DLD1 (cell line): ENCODE results near the gene FAM43A.

Experiments
- in situ Hi-C: cut with HindIII; loops from 2 replicates; pipeline ENCODE4 v1.10.0; 2017; ENCODE audit warnings: low sequenced_read_pairs

The FAM43A gene

DNA sequence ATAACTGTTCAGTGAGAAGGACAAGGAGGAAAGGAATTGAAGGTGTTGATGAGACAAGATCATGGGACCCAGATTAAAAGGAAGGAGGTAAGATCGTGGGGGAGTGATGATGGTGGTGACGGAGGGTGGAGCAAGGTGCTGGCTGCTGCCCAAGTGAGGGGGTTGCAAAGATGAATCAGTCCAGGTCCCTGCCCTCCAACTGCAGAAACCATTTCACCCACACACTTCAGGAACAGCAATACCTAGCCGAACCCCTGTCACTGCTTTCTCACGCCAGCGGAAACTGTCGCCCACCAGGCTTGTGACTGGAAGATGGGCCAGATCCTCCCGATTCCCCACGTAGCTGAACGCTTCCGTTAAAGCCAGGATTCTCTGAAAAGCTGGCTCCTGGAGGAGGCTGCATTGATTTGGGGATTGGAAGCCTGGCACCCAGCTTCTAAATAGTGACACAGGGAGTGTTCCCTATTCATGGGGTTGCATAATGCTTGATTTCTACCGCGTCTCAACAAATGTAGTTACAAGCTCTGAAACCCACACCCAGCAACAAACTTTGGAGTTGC, 10.5 kb upstream of the FAM43A start:
- in situ Hi-C loops = no loop called here

DNA sequence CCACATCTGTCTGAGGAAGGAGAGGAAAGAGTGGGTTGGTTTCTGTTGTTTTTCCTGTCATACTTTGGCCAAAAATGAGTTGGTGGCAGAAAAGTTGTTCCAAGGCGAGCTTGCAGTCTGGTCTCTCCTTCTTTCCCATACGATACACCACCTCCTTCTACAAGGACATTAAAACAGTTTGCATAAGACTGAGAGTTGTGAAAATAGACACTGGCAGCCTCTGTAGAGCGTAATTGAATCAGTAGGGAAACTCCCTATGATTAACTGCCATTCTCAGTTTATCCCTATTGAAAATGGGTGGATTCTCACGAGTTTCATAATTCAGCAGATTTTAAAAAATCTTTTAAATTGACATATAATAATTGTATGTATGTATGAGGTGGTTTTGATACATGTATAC, 10.0 kb upstream of the FAM43A start:
- in situ Hi-C loops = no loop called here

DNA sequence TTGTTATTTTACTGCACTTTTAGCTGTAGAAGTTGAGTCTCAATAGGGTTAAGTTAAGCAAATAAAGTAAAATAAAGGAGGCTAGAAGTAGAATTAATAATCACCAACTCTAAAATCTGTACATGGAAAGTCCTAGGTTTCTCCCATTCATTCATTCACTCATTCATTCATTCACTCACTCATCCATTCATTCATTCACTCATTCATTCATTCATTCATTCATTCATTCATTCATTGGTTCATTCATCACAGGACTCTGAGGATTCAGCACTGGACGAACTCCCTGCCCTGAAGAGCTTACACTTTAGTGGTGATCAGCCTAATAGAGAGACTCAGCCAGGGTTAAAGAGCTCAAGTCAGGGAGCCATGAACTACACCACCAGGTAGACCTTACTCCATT, 9.2 kb upstream of the FAM43A start:
- in situ Hi-C loops = no loop called here

DNA sequence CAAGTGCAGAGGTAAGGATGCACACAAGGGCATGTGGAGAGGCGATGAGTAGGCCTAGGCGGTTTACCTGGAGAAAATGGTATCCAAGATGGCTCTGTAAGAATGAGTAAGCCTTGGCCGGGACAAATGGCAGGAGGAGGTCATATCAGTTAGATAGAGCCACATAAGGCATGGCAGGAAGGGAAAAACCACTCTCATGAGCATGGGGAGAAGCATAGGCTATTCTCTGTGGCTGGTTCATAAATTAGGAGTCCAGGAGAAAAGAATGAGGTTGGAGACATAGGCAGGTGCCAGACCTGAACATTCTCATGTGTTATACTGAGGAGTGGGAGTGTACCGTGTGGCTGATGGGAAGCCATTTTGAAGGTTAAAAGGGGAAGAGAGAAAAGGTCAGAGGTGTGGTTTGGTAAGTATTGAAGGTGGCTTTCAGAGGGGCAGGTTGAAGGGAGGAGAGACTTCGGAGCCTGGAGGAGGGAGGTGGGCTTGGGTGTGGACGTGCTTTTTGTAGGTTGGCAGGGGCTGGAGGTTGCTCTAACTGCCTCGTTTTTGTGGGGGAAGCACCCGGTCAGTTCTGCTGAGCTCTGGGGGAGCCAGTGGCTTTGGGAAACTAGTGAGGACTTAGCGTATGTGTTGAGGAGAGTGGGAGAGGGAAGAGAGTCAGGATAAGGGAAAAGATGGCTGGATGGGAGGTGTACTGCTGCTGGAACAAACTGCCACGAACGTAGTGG, 4.6 kb upstream of the FAM43A start:
- in situ Hi-C loops = no loop called here

DNA sequence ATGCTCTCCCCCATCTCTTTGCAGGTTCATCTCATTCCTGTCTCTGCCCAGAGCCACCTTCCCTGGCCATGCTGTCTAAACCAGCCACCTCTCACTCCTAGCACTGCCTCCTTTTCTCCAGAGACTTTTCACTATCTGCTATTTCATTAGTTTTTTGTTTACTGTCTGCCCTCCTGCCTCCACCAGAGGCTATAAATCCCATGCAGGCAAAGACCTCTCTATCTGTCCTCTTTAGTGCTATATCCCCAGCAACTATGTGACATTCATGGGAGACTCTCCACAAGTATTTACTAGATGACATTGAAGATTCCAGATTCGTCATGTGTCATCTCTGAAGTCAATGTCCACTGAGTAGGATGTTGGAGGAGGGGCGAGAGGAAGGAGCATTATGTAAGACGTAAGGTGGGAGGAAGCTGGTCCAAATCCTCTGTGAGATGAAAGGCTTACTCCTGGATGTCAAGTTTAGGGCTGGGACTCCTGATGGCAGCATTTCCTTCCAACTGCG, 3.4 kb upstream of the FAM43A start:
- in situ Hi-C loops = no loop called here

DNA sequence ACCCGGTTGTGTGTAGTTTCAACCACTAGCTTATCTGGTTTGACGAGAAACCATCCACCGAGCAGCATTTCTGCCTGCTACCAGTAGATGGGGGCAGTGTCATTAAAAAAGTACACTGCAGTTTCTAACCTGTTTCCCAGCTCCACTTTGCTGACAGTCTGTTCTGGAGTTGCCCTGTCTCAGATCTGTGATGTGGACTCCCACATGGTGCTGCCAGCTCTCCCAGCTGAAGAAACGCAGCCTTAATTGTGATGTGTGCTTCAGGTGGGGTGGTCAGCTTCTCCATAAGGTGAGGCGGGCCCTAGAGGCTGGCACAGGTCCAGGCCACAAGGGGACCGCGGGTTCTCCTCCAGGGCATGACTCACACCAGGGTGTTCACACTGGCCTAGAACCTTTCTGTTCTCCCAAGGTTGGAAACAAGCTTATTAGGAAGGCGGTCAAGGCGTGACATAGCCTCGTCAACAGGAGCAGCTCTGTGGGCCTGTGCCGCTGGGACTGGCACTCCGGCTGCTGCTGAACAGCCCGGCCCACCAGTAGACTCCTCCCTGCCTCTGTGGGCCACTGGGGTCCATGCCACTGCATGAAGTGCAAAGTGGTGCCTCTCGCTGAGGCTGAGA, 2.9 kb upstream of the FAM43A start:
- in situ Hi-C loops = no loop called here

DNA sequence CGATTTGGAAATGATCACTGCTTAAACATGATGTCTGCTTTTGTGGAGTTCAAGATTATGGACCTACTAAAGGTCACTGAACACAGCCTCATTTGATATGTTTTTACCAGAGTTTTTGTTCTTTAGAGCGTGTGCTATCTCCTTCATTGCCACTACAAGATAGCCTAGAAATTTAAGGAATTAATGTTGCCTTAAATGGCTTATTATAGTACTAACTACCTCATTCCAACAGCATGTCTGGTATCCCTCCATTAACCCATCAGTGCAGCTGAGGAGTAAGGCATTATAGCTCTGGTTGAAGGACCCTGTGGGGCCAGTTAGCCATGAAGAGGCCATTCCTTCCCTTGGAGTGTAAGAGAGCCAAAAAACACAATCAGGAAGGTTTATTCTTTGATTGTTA, 2.3 kb upstream of the FAM43A start:
- in situ Hi-C loops = no loop called here

DNA sequence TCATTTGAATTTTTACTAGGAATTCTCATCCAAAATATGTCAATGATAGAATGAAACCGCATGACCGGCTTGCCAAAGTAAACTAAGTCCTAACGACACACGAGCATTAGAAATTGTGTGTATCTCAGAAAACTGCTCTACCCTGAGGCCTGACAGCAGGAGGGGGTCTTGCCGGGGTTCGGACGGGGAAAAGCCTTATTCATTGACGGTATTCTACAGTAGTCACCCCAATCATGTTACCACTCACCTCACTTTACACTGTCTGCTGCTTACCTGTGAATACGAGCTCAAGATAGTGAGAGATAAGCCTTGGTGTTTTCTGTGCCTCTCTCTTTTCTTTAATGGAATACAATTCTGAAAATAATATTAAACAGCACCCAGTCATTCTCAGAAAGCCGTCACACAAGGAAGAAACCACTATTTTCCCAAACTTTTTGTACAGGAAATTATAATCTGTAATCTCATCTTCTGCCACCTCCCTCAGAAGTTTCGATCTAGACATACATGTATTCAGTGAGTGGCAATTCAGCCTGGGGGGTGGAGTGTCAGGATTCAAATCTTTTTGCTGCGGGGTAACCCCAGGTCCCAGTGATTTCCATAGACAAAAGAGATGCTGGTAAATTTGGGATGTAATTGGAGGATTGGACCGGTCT, 492 bp upstream of the FAM43A start:
- in situ Hi-C loops = no loop called here

DNA sequence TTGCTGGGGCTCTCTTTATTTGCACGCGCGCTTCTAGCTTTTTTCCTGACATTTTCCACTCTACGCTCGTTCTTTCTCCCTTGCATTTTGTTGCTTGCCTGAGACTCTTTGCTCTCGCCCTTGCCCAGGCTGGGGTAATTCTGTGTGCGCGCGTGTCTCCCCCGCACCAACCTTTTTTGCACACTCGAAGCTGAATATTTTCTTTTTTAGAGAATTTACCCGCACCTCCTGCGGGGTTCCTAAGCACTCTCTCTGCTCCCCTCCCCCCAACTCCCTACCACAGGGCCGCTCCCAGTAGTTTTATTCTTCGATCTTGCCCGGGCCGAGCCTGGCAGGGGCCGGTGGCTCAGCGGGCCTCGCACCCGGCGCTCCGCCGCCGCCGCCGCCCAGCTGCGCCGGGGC, 732 bp downstream of the FAM43A start:
- in situ Hi-C loops = no loop called here

DNA sequence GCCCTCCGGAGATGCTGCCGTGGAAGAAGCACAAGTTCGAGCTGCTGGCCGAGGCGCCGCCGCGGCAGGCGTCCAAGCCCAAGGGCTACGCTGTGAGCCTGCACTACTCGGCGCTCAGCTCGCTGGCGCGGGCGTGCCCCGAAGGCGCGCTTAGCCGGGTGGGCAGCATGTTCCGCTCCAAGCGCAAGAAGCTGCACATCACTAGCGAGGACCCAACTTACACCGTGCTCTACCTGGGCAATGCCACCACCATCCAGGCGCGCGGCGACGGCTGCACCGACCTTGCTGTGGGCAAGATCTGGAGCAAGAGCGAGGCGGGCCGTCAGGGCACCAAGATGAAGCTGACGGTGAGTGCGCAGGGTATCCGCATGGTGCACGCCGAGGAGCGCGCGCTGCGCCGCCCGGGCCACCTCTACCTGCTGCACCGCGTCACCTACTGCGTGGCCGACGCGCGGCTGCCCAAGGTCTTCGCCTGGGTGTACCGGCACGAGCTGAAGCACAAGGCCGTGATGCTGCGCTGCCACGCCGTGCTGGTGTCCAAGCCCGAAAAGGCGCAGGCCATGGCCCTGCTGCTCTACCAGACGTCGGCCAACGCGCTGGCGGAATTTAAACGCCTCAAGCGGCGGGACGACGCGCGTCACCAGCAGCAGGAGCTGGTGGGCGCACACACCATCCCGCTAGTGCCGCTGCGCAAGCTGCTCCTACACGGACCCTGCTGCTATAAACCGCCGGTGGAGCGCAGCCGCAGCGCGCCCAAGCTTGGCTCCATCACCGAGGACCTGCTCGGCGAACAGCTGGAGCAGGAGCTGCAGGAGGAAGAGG, 1.3 kb downstream of the FAM43A start:
- in situ Hi-C loops = no loop called here

DNA sequence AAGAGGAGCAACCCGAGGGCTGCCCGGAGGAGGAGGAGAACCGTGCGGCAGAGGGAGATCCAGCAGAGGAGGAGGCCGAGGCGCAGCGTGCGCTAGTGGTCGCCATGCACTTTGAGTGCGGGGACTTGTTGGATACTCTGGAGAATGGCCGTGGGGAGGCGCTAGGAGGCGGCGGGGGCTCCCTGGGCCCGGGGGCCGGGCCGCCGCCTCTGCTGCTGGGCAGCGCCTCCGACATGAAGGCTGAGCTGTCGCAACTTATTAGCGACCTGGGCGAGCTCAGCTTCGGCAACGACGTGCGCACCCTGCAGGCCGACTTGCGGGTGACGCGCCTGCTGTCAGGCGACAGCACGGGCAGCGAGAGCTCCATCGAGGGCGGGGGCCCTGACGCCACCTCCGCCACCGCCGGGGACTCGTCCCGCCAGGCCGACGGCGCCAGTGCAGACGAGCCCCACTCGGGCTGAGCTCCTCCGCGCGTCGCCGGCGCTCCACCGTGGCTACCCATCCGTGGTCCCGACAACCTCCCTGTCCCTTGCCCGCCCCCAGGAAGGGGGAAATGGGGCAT, 2.0 kb downstream of the FAM43A start:
- in situ Hi-C loops = no loop called here

DNA sequence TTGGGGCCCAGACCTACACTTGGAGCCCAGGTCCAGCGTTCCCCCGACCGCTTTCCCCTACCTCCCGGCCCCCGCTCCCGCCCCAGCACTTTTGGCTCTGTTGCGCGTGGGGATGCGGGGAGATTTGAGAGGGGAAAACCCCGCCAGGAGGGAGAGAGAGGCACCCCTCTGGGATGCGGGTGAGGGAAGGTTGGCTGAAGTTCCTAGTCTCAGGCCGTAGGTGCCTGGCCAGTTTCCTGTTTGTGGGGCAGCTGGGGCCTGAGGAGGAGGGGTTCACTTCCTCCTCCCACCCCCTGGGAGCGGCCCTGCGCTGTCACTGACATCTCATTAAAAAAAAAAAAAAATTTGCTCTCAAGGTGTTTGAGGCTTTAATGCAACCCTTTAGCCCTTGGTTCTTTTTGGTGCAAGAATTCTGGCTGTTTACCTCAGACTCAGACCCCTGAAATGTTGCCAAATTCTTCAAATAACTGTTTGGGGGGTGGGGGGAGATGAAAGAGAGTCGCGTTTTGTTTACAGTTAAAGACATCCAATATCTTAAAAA, 2.6 kb downstream of the FAM43A start:
- in situ Hi-C loops = no loop called here

DNA sequence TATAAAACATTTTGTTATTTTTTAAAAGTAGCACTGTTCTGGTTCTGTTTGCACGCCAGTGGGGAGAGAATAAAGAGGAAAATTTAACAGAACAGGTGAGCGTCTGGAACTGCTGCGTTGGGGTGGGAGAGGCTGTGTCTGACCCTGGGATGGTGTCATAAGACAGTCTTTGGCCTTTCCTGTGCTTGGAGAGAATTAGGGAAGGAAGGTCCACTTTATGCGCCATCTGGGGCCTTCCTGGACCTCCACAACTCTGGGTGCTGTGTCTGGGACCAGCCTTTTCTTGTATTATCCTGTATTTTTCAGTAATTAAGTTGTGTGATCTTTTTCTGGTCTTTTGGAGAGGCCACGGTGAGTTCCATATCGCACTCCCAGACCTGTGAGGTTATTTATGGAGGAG, 3.3 kb downstream of the FAM43A start:
- in situ Hi-C loops = no loop called here

DNA sequence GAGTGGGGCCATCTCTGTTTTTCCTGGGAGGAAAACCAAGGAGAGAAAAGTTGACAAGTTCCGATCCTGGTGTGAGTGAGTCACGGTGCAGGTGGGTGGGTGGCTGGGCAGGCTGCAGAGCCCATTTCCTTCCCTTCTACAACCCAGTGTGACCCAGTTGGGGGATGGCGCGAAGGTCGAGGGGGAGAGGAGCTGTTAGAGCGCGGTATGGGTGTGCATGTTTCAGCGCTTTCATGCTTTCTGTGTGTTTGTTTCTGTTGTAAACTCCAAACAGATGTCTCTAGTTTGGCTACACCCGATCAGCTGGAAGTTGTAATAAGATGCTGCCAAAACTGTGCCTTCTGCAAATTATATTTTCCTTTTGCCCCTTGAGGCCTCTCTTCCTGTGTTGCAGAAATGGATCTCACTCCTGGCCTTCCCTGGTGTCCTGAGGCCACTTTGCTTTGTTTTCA, 3.8 kb downstream of the FAM43A start:
- in situ Hi-C loops = no loop called here

DNA sequence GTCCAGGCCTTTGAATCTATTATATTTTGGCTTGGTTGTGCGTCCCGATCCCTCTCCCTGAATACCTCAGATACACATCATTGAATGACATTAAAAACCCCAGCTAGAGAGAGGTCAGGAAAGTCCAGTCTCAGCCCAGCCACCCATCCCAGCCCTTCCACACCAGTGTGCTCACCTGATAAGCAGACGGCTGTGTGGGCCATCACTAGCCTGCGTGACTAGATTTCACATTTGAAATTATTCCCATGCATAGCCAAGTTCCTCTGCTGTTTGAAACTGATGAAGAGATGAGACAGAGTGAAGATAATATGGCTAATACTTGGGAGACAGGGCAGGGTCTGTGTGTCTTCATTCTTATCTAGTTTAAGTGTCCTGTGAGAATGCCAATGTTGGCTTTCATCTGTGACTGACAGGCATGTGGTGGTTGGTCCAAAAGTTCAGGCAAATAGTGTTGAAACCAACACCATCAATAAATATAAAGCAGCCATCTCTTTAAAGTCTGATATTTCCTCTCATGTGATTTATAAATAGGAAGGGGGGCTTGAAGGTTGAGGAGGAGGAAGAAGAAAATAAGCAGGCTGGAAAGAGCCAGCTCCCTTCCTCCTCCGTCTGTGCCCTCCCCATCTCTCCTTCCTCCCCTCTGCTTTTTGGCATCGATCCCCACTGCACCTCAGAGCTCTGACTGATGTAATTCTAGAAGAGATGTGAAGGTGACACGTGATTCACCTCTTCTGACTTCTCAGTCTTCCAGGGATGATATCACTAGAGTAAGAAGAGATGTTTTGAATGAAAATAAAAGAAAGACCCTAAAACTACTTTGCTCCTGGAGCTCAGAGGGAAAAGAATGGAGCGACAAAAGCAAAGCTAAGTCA, 5.1 kb downstream of the FAM43A start:
- in situ Hi-C loops = no loop called here

DNA sequence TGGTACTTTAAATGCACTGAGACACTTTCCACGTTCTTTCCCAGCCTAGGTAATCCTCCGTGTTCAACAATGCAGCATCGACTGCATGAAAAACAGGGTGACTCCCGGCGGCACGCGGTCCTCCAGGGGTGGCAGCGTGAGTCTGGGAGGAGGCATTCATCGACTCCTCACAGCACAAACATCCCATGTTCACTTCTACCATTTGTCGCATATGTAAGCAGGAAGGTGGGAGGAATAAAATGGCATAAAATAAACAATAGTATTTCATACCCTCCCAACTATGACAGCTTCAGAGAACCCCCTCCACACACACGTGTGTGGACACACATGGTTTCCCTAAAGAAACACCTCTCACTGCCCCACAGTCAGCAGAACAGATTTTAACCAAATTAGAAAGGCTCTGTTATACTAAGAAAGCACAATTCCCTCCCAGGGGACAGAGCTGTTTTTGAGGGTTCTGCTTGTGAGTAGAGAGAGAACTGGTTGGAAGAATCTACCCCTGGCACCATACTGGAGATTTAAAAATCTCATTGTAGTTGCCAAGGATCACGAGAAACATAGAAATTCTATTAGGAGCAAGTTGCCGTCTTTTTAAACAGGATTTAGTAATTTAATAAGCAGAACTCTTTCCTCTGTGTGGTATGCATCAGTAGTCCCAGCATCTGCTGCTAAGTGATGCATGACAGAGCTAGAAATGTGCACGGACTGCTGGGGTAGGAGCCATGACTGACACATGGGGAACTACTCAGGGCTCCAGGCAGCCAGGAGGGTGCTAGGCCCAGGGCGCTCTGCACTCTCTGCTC, 6.0 kb downstream of the FAM43A start:
- in situ Hi-C loops = no loop called here

DNA sequence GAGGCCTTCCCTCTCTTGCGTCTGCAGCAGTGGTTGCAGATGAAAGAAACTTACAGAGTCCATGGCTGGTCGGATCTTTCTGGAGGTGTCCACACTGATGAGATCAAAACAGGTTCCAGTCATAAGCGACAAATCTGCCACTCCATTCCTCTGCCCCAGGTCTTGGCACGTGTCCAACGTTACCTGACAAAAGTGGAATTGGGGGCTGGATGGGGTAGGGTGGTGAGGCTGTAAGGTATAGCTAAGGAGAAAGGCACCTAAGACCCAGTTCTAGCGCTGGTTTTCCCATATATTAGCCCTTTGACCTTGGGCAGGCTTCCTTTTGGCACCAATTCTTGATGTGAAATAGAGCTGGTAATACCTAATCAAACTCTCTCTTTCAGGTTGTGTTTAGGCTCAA, 11.0 kb downstream of the FAM43A start:
- in situ Hi-C loops = no loop called here

DNA sequence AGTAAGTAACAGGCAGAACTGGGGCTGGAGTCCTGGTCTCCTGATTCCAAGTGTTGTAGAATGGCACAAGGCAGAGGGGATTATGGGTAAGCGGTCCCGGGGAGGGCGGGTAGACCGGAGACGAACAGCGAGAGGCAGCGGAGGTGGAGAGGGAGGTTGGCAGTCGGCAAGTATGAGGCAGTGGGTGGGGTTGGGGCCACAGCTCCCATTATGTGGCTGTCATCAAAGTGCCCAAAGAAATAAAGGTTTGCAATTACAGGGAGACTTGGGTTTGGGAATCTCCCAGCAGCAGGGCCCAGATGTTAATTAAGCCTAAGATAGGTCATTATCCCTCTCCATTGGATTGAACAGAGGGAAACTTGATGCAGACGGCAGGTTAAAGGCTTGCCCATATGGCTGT, 16.9 kb downstream of the FAM43A start:
- in situ Hi-C loops = no loop called here

DNA sequence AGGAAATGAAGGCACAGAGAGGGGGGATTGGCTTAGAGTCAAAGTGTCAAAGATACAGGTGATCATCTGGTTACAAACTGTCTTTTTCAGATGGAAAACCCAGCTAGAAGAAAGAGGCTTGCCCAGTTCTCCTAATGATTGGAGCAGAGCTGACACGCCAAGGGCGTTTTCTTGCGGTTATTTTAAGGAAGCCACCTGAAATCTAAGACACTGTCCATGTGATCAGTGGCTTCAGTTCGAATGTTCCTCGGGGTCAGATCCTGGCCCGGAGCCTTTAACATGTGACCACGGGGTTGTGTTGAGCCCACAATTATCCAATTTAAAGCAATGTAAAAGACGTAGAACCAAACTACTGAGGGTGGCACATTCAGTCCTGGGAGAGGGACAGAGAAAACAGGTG, 19.5 kb downstream of the FAM43A start:
- in situ Hi-C loops = no loop called here
